Smooth muscle cell of the brain vasculature (primary cell): Measurements from ENCODE around the gene CAPG.
"Not testable (repeated sequence)": the region's sequence is repeated elsewhere in the genome, so short reads cannot be mapped to it uniquely, and the experiment has no call there.

ENCODE experiments used
- DNase-seq: peaks from one replicate; pipeline ENCODE4 v3.0.0-alpha.2; 2012; ENCODE audit warnings: low read depth, low spot score

The CAPG gene

GRCh38 chr2:85420536-85421259, 10.5 kb upstream of the CAPG start:
- no peak for DNase-seq

- DNase-seq, result no peak
These were observed 9.0 kb upstream of the CAPG start for GRCh38 chr2:85419009-85419675.

- peak; percentile 64 for DNase-seq
These were observed 8.2 kb upstream of the CAPG start, which contains the start of gene SH2D6 for GRCh38 chr2:85418132-85419008. TSS of gene SH2D6 (plus strand) at chr2:85418714. CDS start at chr2:85429466, 10,752 bp downstream.

GRCh38 chr2:85415980-85416650, 5.9 kb upstream of the CAPG start:
- DNase-seq, result no peak

DNA sequence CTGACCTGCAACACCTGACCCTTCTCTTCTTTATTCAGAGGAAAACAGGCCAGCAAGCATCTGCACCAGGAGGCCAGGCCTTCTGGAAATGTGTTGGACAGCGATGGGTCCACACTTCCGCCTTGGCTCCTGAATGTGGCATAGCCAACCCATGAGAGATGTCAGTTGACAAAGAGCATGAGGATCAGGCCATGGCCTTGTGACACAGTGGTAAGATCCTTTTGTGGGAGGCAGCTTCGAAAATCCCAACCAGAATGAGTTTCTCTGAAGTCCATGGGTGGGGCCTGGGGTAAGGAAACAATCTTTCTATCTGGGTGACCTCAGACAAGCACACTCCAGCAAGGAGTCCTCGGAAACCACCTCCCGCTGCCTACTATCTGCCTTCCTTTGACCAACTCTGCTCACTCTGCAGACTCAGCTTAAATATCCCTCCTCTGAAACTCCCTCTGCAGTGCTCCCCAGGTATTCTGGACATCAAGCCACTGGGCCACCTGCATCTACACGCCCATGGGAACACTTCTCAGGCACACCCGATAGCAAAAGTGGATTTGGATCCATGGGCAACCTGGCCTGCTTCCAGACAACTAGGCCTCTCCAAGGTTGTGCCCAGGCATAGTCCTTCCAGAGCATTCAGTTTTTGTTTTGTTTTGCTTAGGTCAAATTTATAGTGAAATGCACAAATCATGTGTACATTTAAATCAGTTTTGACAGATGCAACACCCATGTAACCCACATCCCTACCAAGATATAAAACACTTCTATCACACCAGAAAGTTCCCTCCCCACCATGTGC, 4.8 kb upstream of the CAPG start:
- DNase-seq, result no peak

DNA sequence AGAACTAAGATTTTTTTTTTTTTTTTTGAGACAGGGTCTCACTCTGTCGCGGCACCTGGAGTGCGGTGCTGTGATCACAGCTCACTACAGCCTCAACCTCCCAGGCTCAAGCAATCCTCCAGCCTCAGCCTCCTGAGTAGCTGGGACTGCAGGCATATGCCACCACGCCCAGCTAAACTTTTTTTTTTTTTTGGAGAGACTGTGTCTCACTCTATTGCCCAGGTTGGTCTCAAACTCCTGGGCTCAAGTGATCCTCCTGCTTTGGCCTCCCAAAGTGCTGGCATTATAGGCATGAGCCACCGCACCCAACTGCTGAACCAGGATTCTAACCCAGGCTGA, 4.2 kb upstream of the CAPG start:
- DNase-seq, result not testable (repeated sequence)

DNA sequence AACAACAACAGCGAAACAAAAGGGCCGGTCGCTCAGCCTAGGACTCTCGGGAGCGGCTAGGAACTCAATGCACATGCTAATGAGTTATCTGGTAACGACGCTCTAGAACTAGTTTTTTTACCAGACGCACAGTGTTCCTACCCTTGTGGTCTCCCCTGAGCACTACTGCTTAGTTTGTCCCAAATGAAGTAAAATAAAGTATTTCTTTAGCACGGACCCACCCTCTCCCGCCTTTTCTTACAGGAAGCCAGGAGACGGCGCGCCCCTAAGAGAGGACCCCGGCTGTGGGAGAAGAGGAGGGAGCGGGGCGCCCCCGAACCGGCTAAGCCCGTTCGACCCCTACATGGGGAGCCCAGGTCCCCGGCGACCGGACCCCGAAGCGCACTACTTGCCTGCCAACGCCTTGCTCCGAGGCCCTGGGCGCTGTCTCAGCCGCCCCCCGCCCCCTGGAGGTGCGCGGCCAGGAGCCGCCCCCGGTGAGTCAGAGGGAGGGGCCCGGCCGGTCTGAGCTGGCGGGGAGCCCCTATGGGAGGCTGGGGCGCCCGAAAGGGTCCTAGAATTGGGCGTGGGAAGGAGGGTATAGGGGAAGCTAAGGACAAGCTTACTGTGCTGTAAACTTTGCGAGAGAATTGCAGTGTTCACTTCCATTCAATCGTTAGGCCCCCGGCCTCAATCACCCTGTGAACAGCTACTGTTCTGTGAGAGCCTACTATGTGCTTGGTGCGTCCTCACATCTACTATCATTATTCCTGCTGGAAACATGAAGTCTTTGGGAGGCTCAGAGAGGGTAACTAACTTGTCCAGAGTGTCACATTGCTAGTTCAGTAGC, 3.6 kb upstream of the CAPG start:
- no peak for DNase-seq

DNA sequence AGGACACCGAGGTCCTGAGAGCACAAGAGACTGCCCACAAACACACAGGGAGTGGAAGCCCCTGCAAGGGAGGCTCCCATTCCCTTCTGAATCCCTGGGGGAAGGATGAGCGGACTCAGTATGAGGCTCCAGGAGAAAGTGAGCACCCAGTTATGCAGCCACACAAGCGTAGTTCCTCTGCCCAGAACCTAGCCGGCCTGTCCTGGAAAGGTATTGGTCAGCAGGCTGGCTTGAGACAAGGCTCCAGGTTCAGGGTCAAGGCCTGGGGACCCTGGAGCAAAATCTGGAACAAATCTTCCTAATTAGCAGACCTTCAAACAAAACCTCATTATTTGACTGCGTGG, 1.2 kb upstream of the CAPG start:
- no peak for DNase-seq

GRCh38 chr2:85410584-85411404, 628 bp upstream of the CAPG start:
- no peak for DNase-seq

- peak; percentile 74 for DNase-seq
These were observed 4.7 kb downstream of the CAPG start for GRCh38 chr2:85405201-85406059.

DNA sequence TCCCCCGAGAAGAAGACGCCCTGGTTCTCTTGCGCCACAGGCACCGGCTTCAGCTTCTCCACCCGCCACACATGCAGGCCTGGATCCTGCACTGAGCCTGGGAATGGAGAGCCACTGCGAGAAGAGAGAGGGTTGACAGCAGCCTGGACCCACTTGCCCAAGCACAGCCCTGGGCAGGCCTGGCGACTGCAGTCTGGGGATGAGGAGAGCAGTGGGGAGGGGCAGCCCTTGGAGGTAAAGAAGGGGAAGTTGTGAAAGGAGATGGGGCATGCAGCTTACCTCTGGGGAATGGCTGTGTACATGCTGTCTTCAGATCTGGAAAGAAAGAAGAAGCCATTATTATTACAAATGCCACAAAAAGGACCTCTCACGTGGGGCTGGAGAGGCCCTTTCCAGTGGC, 8.3 kb downstream of the CAPG start:
- no peak for DNase-seq

DNA sequence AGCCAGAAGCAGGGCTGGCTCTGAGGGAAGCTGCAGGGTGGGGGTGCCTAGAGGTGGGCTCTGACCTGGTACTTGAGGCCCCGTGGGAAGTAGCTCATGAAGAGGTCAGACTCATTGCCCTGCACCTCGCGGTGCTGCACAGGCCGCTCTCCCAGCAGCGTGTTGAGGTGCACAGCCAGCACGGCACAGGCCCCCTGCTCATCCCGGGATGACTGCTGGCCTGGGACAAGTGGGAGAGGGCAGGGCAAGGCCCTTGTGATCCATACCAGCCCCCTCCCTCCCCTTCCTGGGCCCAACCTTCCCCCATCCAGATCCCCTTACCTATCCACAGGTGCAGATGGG, 8.7 kb downstream of the CAPG start:
- DNase-seq, result no peak

DNA sequence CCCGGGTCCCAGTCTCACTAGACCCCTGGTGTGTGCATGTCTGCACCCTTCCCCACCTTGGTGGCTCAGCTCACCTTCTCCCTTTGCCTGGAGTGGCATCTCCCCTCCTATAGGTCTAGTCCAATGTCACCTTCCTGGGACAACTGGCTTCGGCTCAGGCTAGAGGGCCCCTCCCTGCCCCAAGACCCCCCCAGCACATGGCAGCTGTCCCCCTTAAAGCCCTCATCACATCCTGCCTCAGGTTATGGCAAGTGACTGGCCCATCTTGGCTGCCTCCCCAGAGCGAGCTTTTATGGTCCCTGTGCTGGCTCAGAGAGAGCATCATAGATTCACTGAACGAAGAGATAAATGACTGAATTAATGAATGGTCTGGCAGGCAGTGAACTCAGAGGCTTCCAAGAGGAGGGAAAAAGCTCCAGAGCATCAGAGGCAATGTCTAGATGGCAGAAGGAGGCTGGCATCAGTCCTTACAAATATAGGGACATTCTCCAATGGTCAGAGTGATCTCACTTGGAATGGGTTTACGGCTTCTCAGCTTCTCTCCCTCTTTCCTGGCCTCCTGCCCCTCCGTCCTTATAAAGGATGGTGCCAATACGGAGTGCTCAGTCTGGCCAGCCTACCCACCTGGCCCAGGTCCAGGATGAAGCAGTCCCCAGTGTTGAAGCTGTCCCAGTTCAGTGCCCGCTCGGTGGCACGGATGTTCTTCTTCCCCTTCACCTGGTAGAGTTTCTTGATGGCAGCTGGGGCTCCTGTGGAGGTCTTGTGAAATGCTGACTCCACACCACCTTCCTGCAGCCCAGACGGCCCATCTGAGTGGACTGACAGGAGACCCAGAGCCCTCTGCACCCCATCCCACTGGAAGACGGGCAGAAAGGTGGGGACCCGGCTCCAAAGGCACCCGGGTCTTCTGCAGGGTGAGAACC, 9.4 kb downstream of the CAPG start:
- no peak for DNase-seq

DNA sequence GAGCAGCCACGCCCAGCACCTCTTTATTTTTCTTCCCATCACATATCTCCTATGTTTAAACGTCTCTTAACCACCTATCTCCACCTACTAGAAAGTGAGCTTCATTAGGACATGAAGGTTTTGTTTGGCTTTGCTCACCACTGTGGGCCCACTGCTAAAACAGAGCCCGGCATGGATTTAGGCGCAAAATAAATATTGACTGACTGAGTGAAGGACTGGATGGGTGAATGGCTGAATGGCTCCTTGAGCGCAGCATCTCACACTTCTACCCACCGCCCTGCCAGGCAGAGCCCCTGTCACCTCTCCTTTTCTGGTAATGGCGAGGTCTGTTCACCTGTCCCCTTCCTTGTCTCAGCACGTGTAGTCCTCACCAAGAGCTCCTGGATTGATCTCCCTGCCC, 10.1 kb downstream of the CAPG start:
- no peak for DNase-seq

DNA sequence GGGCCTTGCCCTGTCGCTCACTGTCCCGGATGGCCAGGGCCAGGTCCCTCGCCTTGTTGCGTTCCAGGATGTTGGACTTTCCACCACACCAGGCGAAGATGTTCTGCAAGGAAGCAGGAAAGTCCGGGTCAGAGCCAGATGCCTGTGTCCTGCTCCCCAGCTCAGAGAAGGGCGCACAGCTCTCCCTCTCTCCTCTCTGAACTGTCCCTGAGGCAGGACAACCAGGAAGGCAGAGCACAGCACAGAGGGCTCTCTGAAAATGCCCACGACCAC, 11.0 kb downstream of the CAPG start:
- DNase-seq, result no peak

DNA sequence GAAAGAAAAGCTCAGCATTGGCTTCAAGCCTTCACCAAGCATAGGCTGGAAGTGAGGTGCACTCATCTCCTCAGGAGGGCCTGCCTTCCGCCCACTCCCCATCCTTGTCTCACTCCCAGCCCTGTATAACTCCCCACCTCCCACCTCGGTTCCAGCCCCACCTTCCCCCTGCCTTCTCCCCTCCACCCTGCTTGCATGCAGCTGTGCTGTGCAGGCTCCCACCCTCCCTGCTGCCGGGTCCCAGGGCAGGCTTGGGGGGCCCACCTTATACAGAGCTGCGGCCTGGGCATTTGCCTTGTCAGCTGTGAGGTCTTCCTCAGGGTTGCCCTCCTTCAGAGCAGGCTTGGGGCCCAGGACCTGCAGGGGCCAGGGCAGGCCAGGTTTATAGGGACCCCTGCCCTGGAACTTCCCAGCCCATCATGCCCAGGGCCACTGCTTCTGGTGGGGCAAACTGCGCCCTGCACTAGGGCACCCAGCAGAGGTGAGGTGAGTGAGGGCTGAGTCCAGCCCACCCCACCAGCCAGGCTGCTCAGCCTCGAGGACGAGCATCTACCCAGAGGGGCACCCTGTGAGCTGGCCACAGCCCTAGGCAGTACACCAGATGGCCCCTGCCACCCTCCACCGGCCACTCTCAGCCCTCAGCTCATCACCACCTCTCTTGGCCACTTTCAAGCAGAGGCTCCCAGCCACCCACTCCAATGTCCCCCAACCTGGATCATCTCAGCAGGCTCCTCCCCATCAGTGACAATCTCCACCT, 11.6 kb downstream of the CAPG start:
- no peak for DNase-seq

- no peak for DNase-seq
These were observed 12.2 kb downstream of the CAPG start for GRCh38 chr2:85397925-85398331.
